Mucosa of stomach (tissue), 1 donor: Measurements from ENCODE around the gene APIP.
"Not testable (repeated sequence)": the region's sequence is repeated elsewhere in the genome, so short reads cannot be mapped to it uniquely, and the experiment has no call there.

Experiments
- H3K27me3 ChIP-seq: one replicate; pipeline ENCODE4 v1.7.0; 2013; ENCODE audit warnings: mild to moderate bottlenecking, low read length; ENCODE audit not compliant: control insufficient read depth, insufficient read depth
- H3K36me3 ChIP-seq: one replicate; pipeline ENCODE4 v1.7.0; 2013; ENCODE audit warnings: low read length; ENCODE audit not compliant: control insufficient read depth, insufficient read depth
- H3K4me1 ChIP-seq: one replicate; pipeline ENCODE4 v1.7.0; 2013; ENCODE audit warnings: mild to moderate bottlenecking, low read length; ENCODE audit not compliant: control insufficient read depth, insufficient read depth
- H3K4me3 ChIP-seq: one replicate; pipeline ENCODE4 v1.7.0; 2013; ENCODE audit warnings: low read length
- H3K9ac ChIP-seq: one replicate; pipeline ENCODE4 v1.7.0; 2013; ENCODE audit warnings: mild to moderate bottlenecking, low read length, moderate library complexity
- H3K9me3 ChIP-seq: one replicate; pipeline ENCODE4 v1.7.0; 2013; ENCODE audit warnings: mild to moderate bottlenecking, low read length, moderate library complexity; ENCODE audit not compliant: control insufficient read depth
- donor health status: Pancreatic carcinoma.

APIP gene

DNA sequence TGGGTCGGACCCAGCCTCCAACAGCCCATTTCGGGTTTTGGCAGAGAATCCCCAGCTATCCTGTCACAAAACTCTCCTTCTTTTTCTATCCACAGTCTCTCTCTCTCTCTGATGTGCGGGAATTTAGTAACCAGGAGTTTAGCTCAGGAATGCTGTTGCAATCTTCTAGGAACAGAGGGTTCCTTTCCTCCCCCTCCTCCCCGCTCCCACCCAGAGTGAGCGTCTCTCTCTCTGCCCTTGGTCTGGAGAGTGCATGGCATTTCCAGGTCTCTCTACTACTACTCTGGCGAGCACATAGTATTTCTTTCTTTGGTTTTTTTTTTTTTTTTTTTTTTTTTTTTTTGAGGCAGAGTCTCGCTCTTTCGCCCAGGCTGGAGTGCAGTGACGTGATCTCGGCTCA lies 17.7 kb downstream of the APIP start:
- H3K4me1 ChIP-seq, result no peaks in the 10 kb centered on the region
- H3K36me3 ChIP-seq, result no peaks in the 10 kb centered on the region
- H3K27me3 ChIP-seq, result no peaks in the 10 kb centered on the region
- H3K4me3 ChIP-seq, result no peak overlapping the region
- H3K9me3 ChIP-seq, result no peaks in the 10 kb centered on the region
- H3K9ac ChIP-seq, result no peak overlapping the region

DNA sequence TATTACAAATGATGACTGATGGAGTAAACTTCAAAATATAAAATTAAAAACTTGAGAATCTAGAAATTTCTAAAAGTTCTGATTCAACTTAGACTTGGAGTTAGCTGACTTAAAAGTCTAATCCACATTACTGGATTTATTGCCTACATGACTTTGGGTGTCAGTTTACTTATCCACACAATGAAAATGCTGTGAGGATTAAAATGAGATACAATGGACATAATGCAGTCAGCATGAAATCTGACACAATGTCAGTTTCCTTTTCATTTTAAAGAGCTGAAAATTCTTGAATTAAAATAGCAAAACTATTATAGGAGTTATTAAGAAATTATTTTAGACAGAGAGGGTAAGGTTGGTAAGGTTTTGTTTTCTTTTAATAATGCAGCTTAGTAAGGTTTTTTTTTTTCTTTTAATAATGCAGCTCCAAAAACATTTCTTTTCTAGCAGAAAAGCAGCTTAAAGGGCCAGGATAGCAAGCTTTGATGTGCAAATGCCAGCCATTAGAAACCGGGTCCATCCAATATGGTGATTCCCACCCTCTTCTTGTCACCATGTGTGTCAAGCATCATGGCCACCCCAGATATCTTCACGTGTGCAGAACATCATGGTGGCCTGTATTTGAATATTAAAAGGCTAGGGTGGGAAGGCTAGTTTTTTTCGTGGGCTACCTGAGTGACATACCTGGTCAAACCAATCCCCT lies 18.9 kb downstream of the APIP start:
- H3K4me1 ChIP-seq, result no peaks in the 10 kb centered on the region
- no peak overlapping the region for H3K4me3 ChIP-seq
- H3K36me3 ChIP-seq, result no peaks in the 10 kb centered on the region
- no peaks in the 10 kb centered on the region for H3K27me3 ChIP-seq
- H3K9me3 ChIP-seq, result no peaks in the 10 kb centered on the region
- no peak overlapping the region for H3K9ac ChIP-seq

DNA sequence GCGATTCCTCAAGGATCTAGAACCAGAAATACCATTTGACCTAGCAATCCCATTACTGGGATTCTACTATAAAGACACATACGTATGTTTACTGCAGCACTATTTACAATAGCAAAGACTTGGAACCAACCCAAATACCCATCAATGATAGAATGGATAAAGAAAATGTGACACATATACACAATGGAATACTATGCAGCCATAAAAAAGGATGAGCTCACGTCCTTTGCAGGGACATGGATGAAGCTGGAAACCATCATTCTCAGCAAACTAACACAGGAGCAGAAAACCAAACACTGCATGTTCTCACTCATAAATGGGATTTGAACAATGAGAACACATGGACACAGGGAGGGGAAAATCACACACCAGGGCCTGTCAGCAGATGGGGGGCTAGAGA lies 20.0 kb downstream of the APIP start:
- not testable (repeated sequence) for H3K9ac ChIP-seq, H3K9me3 ChIP-seq, H3K4me3 ChIP-seq, H3K36me3 ChIP-seq, H3K27me3 ChIP-seq, H3K4me1 ChIP-seq

DNA sequence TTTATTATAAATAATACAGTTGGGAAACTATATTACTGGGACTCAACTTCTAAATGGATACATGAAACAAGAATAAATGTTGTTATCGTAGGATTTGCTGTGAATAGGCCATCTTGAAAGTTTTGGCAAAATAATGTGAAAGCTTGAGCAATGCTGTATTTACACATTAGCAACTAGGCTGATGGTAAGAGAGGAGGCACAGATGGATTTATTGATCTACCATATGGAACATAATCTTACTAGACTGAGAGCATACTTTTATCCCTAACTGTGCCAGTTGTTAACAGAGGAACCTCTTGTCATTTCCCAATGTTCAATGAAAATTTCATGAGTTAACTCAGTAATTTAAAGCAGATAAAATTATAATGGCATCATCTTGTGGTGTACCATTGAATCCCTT lies 22.8 kb downstream of the APIP start:
- Histone ChIP-seq H3K4me3 (no peak overlapping the region), H3K9ac (no peak overlapping the region), H3K36me3 (no peaks in the 10 kb centered on the region), H3K27me3 (no peaks in the 10 kb centered on the region), H3K9me3 (no peaks in the 10 kb centered on the region), H3K4me1 (peaks cover 5% of the 10 kb centered on the region)

DNA sequence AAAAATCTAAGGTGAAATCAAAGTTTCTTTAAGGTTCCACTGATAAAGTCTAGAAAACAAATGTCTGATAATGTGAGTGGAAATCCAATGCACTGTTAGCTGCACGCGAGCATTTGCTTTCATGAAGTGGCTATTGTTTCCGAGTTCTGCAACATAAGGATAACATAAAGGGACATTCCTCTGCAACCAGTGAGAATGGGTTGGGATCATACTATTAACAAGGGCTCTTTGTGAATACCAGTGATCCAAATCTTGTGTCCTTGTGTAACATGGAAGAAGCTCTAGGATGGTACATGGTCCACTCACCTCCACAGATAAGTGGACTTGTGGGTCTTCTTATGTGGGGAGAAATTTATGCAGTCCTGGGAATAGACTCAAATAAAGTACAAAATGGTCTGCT lies 24.6 kb downstream of the APIP start:
- Histone ChIP-seq H3K9me3 (no peaks in the 10 kb centered on the region), H3K27me3 (no peaks in the 10 kb centered on the region), H3K36me3 (no peaks in the 10 kb centered on the region), H3K4me3 (no peak overlapping the region), H3K4me1 (peaks cover 10% of the 10 kb centered on the region), H3K9ac (no peak overlapping the region)

DNA sequence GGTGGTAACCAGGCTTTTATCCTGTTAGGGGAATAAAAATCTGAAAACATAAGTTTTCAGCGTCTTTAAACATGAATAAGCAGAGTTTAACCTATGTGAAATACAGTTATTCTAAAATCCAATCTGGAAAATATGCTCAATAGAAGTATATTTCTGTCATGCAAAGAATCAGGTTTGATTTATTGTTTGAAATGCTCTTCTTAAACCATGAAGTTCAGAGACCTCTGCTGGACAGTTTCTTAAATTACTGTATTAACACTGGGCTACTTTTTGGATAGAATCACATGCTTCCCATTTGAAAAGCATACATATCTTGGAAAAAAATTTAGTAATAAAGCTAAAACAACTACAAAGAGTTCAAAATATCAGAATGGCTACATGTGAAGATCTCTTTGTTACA lies 25.4 kb downstream of the APIP start:
- peaks cover 12% of the 10 kb centered on the region for H3K4me1 ChIP-seq
- no peaks in the 10 kb centered on the region for H3K27me3 ChIP-seq
- no peak overlapping the region for H3K4me3 ChIP-seq
- no peak overlapping the region for H3K9ac ChIP-seq
- no peaks in the 10 kb centered on the region for H3K36me3 ChIP-seq
- H3K9me3 ChIP-seq, result no peaks in the 10 kb centered on the region

DNA sequence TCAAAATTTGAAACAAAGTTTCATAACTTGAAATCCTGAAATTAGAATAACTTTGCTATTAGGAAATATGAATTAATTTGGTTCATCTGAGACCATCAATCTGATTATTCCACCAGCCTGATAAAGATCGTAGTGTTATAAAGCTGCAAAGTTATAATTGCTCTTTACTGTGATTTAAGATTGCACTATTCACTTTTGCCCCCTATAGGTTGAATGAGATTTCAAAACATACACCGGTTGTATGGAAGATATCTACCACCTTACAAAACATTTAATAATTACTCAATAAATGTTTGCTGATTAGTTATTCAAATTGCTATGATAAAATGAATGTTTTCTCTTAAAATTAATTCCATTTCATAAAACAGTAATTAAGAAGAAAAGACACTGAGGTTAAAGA lies 26.1 kb downstream of the APIP start:
- Histone ChIP-seq H3K27me3 (no peaks in the 10 kb centered on the region), H3K9ac (no peak overlapping the region), H3K36me3 (no peaks in the 10 kb centered on the region), H3K4me3 (no peak overlapping the region), H3K9me3 (no peaks in the 10 kb centered on the region), H3K4me1 (peaks cover 12% of the 10 kb centered on the region)

DNA sequence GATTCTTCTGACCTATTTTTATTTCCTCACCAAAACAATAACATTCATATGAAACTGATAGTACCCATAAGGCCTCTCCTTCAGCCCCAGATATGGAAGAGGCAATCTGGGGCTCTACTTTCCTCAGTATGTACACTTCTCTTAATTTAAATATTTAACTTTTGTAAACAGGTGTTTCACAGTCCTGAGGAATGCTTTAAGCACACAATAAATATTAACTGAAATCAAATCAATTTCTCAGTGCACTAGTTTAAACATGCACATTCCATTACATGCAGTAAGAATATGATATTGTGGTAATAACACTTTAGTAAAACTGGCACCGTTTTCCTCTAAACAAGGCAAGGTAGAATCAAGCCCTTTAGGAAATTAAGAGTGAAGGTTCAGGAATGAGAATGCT lies 28.9 kb downstream of the APIP start:
- H3K27me3 ChIP-seq, result no peaks in the 10 kb centered on the region
- H3K36me3 ChIP-seq, result no peaks in the 10 kb centered on the region
- no peaks in the 10 kb centered on the region for H3K9me3 ChIP-seq
- peak overlapping the region; percentile 2 for H3K9ac ChIP-seq
- H3K4me3 ChIP-seq, result no peak overlapping the region
- H3K4me1 ChIP-seq, result peaks cover 12% of the 10 kb centered on the region

DNA sequence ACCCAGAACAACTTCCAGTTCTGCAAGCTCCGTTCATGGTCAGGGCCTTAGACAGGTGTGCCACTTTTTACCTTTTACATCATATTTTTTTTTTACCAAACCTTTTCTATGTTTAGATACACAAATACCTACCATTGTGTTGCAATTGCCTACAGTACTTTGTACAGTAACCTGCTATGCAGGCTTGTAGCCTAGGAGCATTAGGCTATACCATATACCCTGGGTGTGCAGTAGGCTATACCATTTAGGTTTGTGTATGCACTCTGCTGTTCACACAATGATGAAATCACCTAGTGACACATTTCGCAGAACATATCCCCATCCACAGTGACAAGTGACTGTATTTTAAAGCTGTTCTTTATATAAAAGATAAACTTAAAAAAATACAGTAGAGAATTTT lies 29.6 kb downstream of the APIP start:
- no peaks in the 10 kb centered on the region for H3K36me3 ChIP-seq
- no peak overlapping the region for H3K9ac ChIP-seq
- no peaks in the 10 kb centered on the region for H3K27me3 ChIP-seq
- peaks cover 12% of the 10 kb centered on the region for H3K4me1 ChIP-seq
- no peak overlapping the region for H3K4me3 ChIP-seq
- H3K9me3 ChIP-seq, result no peaks in the 10 kb centered on the region

DNA sequence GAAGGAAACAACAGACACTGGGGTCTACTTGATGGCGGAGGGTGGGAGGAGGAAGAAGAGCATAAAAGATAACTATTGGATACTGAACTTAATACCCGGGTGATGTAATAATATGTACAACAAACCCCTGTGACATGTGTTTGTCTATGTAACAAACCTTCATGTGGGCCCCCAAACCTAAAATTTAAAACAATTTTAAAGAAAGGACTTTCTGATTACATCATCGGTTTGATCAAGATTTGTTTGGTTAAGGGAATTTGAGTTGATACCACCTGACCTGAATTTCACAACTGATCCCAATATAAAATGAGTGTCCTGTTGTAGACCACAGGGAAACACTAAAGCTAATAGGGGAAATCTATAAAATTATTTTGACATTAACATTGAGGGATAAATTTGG lies 34.3 kb downstream of the APIP start:
- no peaks in the 10 kb centered on the region for H3K36me3 ChIP-seq
- H3K27me3 ChIP-seq, result no peaks in the 10 kb centered on the region
- no peak overlapping the region for H3K4me3 ChIP-seq
- no peaks in the 10 kb centered on the region for H3K9me3 ChIP-seq
- no peak overlapping the region for H3K9ac ChIP-seq
- peaks cover 5% of the 10 kb centered on the region for H3K4me1 ChIP-seq

DNA sequence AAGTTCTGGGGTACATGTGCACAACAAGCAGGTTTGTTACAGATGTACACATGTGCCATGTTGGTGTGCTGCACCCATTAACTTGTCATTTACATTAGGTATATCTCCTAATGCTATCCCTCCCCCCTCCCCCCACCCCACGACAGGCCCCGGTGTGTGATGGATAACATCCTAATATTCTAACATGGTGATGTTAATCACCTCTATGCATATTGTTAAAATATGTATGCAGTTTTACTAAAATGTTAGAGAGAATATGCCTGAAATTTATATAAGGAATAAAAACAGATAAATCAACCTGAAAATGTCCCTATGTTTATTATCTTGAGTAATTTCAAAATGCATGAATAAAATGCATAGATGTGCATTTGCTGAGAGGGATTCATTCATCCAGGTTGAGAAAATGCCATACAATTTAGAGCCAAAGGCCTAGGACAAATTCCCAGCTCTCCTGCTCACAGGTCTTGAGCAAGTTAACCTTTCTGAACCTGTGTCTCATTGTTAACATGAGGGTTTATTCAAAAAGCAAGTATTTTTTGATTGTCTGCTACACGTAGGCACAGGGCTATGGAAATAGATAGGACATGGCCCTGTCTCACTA lies 38.7 kb downstream of the APIP start:
- no peak overlapping the region for H3K4me3 ChIP-seq
- H3K9me3 ChIP-seq, result no peaks in the 10 kb centered on the region
- no peaks in the 10 kb centered on the region for H3K4me1 ChIP-seq

DNA sequence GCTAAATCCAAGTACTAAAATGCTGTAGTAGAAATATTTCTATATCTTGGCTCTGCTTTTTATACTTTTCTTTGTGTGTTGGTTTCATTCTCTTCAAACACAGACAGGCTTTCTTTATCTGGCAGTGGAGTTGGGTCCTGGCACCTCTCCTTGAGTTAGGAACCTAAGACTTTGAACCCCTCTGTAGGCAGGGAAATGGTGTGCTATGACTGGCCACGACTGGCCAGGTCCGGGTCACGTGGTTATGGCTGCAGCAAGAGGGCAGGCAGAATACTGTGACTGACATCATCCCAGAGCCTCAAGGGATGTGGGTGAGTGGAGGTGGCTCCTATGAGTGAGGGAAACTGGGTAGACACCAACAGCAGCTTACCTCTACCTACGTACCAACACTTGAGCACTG lies 42.0 kb downstream of the APIP start:
- Histone ChIP-seq H3K4me1 (no peaks in the 10 kb centered on the region), H3K9me3 (no peaks in the 10 kb centered on the region), H3K36me3 (no peaks in the 10 kb centered on the region), H3K9ac (no peak overlapping the region), H3K27me3 (no peaks in the 10 kb centered on the region), H3K4me3 (no peak overlapping the region)

More for the DNA sequence above, 38.7 kb downstream of the APIP start:
- Histone ChIP-seq H3K9ac (no peak overlapping the region), H3K27me3 (no peaks in the 10 kb centered on the region), H3K36me3 (no peaks in the 10 kb centered on the region)
